GM19193 (cell line): ENCODE data around the gene FBL.
A peak's percentile ranks its signal among the peaks of the same experiment; 100 is the strongest.

ENCODE experiments used
- POLR2A ChIP-seq: IDR thresholded peaks from 4 replicates; pipeline ENCODE4 v1.6.1; 2011; ENCODE audit not compliant: insufficient read depth, insufficient read length; ENCODE audit errors: extremely low read depth

Gene FBL

DNA sequence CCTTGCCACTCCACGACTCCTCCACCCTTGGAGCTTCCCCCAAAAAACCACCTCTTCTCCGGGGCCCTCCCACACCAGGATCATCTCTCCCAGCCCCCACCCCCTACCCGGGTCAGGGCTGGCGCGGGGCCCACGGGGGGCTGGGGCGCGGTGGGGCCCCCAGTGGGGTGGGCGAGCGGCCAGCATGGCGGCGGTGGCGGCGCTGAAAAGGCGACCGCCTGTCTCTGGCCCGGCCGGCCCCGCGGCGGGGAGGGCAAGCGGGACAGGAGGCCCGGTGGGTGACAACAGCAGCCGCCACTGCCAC, 13.1 kb downstream of the FBL start:
- no peak for TF ChIP-seq POLR2A

- no peak for TF ChIP-seq POLR2A
These were observed 13.7 kb downstream of the FBL start for GRCh38 chr19:39832341-39833083.

DNA sequence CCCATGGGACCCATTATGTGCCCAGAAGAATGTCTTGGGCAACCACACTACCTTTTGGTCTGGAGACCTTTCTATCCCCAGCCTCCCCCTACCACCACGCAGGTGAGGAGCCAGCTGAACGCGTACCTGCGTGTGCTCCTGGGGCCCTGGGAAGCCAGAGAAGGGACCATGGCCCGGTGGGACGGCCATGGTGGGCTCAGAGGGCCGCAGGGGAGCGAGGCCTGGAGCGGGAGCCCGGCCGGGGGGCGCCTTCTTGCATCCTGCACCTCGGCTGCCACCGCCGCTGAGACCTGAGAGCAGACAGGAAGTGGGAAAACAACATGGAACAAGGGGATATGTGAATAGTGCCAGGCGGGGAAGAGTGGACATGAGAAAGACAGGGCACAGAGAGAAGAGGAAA, 14.5 kb downstream of the FBL start:
- TF ChIP-seq POLR2A, result no peak

DNA sequence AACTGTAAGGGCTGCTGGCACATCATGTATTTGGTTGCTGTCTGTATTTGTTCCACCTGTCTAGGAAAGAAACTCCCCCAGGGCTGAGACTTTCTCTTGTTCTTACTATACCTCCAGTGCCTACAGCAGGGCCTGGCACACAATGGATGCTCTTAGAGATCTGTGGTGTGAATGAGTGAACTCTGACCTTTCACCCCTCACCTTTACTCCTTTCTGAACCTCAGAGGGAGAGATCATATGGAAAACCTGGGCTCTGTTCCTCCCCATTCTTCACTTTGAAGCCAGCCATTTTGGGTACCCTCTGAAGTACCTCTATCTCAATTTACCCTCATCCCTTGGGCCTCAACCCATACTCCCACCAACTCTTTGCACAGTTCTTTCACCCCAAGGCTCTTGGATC, 15.3 kb downstream of the FBL start:
- TF ChIP-seq POLR2A, result no peak

DNA sequence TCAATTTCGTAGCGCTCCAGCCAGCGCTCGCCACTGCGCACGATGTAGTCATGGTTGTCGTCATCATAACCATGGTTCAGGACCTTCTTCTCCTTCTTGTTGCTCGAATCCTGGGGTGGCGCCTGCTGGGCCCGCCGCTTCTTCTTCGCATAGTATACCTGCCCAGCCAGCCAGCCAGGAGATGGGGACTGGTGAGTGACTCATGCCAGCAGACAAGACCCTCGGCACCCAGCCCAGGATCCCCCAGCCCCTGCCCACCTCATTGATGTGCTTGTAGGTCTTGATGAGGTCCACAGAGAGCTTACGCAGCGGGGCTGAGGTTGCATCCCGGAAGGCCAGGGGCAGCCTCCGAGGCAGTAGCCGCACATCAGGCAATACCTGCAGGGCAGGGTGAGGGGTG, 15.8 kb downstream of the FBL start:
- TF ChIP-seq POLR2A, result no peak

- TF ChIP-seq POLR2A, result no peak
These were observed 16.4 kb downstream of the FBL start for GRCh38 chr19:39829702-39830275.

DNA sequence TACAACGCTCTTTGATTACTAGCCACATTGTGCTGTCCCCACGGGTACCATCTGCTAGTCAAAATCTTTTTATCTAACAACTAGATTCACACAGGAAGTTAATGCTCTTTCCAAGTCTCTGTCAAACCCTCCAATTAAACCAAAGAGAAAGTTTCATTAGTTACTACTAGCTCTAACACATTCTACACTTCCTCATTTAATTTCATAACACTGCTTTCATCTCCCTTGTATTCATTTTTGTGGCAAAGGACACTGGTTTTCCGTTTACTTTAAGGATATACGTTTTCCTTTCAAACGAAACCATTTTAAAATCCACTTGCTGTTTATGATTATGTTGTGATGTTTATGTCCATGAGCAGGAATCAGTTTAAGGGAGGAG, 17.5 kb downstream of the FBL start:
- no peak for TF ChIP-seq POLR2A

DNA sequence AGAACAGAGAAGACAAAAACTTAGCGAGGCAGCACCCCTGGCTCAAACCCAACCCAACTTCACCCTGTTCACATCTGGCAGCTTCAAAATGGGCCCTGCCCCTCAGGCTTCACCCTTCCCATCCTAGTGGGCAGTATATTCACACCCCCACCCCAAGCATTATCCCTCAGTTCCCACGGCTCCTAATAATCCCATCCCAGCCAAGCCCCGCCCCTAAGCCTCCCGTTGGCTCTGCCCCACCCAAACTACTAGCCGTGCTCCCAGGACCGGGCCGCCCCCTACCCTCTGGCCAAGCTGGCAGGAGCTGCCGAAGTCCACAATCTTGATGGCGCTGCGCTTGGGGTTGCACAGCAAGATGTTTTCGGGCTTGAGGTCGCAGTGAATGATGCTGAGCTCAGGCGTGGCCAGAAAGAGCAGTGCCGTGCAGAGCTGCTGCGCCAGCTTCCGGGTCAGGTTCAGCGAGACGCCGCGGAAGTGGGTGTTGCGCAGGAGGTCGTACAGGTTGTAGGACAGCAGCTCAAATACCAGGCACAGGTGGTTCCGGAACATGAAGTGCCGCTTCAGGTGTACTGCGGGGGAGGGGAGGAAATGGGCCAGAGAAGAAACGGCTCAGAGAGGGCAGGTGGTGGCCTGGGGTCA, 18.0 kb downstream of the FBL start:
- no peak for TF ChIP-seq POLR2A

DNA sequence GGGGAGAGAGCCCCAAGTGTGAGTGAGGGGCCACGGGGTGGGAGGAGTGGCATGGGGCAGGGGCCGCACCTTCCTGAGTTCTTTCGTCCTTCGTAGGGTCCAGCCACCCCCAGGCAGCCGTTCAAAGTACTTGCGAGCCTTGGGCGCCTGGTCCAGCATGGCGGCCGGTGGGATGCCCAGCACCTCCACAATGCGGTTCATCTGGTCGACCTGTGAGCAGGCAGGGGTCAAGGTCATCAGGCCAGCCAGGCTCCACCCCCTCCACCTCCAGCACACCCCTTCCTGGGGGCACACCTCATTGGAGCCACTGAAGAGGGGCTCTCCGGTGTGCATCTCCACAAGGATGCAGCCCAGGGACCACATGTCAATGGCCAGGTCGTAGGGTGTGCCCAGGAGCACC, 19.0 kb downstream of the FBL start:
- TF ChIP-seq POLR2A, result no peak

DNA sequence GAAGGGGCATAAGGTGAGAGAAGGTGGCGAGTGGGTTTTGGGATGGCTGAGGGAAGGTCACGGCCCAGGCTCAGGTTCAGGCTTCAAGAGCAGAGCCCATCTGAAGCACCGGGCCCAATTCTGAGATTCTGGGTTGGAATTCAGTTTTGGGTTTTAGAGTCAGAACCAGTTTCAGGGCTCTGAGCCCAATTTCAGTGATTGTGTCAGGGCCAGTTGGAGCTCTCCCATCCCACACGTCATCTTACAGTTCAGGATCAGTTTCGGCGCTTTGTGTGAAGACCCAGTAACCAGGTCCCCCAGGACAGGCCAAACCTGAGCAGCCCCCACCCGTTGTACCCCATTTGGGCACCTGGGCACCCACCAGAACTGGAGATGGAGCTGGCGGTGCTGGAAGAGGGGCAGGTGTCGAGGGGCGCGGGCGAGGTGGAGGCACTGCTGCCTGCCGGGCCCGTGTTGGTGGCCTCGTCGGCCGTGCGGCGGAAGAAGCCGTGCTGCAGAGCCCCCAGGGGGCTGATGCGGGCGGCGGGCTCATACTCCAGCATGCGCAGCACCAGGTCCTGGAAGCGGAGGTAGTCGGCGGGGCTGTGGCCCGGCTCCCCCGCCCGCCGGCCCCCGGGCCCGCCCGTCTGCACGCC, 19.8 kb downstream of the FBL start:
- TF ChIP-seq POLR2A, result no peak

- no peak for TF ChIP-seq POLR2A
These were observed 20.6 kb downstream of the FBL start for GRCh38 chr19:39825531-39826076.

DNA sequence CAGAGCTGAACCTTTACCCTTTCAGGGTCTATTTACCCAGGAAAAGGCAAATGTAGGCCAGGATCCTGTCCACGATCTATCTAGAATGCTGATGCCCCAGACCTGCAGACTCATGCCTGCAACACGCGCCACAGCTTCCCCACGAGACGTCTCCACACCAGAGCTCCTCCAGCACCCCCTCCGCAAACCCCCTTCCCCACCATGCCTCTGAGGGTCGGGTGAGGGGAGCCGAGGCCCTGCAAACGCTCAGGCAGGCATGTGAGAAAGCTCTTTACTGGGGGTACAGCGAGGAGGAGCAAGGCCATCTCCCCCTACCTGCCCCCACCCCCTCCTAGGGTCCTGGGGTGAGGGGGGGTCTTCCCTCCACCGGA, 21.1 kb downstream of the FBL start:
- TF ChIP-seq POLR2A, result no peak

DNA sequence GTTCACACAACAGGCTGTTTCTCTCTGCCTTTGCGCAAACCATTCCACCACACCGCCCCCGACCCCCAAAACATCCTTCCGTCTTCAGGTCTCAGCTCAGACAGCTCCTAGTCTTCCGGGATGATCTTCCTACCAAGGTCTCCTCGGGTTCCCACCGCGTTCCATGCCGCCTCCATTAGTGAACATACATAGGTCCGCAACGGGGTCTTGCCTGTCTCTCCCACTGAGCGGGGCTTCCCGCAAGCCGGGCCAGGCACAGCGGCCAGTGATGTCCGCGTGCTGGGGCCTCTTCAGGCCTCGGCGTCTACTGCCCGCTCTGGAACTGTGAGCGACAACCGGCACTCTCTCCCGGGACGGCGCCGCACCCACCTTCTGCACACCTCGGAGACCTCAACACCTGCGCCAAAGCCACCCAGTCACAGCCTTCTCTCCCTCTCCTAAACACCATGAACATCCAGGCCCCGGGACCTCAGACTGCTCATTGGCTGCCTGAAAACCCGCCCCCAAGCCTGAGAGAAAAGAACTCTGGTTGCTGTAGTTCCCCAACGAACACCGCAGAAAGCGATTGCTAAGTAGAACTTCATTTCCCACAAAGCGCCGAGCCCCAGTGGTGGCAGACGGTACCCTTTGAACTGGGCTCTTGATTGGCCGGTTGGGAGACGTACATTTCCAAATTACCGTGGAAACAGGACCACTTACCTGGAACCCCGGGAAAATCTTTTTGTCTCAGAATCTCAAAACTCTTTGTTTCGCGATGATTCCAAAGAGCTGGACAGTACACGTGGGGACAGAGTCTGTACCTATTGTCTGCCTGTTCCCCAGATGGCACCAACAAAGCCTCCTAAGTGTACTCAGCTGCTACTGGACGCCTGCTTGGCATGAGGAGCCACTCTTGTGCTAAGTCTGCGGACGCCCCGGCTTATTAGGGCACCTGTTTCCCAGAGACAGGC, 21.8 kb downstream of the FBL start:
- peak; percentile 54 for TF ChIP-seq POLR2A

DNA sequence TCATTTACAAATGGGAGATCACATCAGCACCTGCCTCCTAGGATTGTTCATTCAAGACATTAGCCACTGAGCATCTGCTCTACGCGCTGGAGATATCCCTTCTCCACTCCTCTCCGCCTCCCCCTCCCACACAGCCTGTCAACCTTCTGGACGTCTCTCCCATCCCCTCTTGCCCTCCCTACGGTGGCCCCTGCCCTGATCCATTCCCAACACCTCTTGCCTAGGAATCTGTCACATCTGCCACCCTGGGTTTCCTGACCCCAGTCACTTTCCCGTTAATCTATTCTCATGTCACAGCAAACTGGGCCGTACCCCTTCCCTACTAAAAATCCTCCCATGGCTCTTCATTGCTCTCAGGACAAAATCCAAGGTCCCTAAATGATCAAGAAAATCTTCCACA, 22.5 kb downstream of the FBL start:
- no peak for TF ChIP-seq POLR2A

DNA sequence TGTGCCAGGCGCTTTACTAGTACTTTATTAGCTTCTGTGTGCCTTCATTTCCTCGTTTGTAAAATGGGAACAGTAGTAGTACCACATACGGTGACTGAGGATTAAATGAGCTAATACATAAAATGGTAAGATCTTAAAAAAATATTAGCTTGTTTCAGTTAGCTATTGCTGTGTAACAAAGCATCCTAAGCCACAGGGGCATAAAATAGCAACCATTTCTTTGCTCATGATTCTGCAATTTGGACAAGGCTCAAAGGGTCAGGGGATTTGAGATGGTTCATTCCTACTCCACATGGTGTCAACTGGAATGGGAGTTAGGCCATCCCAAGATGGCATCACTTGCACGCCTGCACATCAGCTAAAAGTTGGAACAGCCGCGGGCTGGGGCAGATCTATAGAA, 25.5 kb downstream of the FBL start:
- no peak for TF ChIP-seq POLR2A
